IgD-negative memory B cell (primary cell): ENCODE data around the gene GABBR2. TPM values are rescaled to one million over a fixed set of nuclear protein-coding genes. Genes with fewer than 3 reads are reported as not detected.
"Not testable (repeated sequence)": the region's sequence is repeated elsewhere in the genome, so short reads cannot be mapped to it uniquely, and the experiment has no call there.

Experiments used
- H3K27ac Mint-ChIP-seq, 3 donors: one replicate each; pipeline ENCODE4 v1.8.0; 2020 to 2022; ENCODE audit warnings: mild to moderate bottlenecking in 3 of 3, mixed read lengths in 3 of 3, moderate library complexity in 1 of 3
- H3K27me3 Mint-ChIP-seq: one replicate; pipeline ENCODE4 v1.8.0; 2021; ENCODE audit warnings: mixed read lengths
- H3K36me3 Mint-ChIP-seq: one replicate; pipeline ENCODE4 v1.8.0; 2020; ENCODE audit warnings: mild to moderate bottlenecking, mixed read lengths
- H3K4me1 Mint-ChIP-seq, 3 donors: one replicate each; pipeline ENCODE4 v1.8.0; 2020 to 2022; ENCODE audit warnings: mixed read lengths in 3 of 3, mild to moderate bottlenecking in 1 of 3
- H3K4me3 Mint-ChIP-seq, 4 donors: one replicate each; pipeline ENCODE4 v1.8.0; 2020 to 2022; ENCODE audit warnings: mild to moderate bottlenecking in 4 of 4, mixed read lengths in 4 of 4, moderate library complexity in 3 of 4
- H3K9me3 Mint-ChIP-seq, 3 donors: one replicate each; pipeline ENCODE4 v1.8.0; 2020 to 2021; ENCODE audit warnings: mixed read lengths in 3 of 3, mild to moderate bottlenecking in 1 of 3
- polyA plus RNA-seq: library from polyadenylated mRNA; unstranded; fragments of 300-500 nt; fragmentation: Illumina TruSeq; gene quantifications from one replicate; pipeline ENCODE4 v1.2.3, GENCODE V29; 2021

The GABBR2 gene
- polyA plus RNA-seq, 1 donor from 2014 or later = not detected

DNA sequence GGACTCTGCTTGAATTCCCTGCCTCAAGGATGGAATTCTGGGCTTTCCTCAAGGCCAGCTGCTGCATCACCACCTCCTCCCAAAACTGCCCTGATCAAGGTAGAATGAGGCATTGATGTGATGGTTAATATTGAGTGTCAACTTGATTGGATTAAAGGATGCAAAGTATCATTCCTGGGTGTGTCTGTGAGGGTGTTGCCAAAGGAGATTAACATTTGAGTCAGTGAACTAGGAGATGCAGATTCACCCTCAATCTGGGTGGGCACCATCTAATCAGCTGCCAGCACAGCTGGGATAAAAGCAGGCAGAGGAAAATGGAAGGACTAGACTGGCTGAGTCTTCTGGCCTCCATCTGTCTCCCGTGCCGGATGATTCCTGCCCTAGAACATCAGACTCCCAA lies 23.9 kb downstream of the GABBR2 start:
- peak overlapping the region in 1 of 4 donors; percentile 49 for H3K4me3 Mint-ChIP-seq
- not testable (repeated sequence) for H3K27ac Mint-ChIP-seq, H3K36me3 Mint-ChIP-seq, H3K9me3 Mint-ChIP-seq, H3K27me3 Mint-ChIP-seq, H3K4me1 Mint-ChIP-seq

DNA sequence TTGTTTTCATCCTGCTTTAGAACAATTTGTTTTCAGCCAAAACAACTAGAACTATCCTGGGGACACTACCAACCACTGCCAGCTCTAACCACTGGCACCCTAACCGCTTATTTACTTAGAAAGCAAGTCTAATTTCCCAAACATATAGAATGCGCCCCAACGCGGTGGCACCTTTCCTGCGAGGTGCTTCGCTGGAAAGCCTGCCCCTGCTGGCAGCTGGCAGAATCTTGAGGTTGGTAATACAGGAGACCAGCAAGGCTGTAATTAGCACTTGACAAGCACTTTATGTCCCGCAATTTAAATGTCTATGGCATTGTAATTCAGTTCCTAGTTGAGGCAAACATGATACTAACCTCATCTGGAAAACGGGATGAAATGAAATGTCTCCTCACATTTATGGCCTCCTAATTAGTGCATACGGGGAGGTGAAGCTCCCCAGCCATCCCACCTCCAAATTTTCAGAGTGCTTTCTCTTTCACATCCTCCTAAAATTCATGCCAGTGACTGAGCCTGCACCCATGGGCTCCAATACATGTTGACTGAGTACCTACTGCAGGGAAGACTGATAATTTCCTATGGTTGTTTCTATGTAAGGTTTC lies 30.4 kb downstream of the GABBR2 start:
- Mint-ChIP-seq H3K4me1 (no peaks in the 10 kb centered on the region), H3K27ac (no peak overlapping the region), H3K4me3 (no peak overlapping the region), H3K36me3 (no peaks in the 10 kb centered on the region), H3K9me3 (peaks cover 0 to 9% (median 0%) of the 10 kb centered on the region in 3 donors), H3K27me3 (peaks cover 12% of the 10 kb centered on the region)

DNA sequence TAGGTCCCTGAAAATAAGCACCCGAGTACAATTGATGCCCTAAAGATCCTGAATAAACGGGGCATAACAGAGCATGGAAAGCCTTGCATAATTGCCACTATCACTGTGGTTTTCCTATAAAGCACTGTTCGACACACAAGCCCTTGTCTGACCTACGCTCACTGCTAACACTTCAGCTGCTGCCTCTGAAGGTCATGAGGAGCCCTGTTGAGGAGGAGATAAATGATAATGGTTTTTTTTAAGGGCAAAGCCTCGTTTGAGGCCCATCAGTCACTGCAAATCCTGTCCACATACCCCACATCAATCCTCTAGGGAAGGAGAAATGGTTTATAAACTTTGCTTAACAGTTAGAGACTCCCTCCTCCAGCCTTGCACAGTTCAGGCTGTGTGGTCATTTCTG lies 35.1 kb downstream of the GABBR2 start:
- H3K27me3 Mint-ChIP-seq = peaks cover 16% of the 10 kb centered on the region
- H3K36me3 Mint-ChIP-seq = no peaks in the 10 kb centered on the region
- no peaks in the 10 kb centered on the region for H3K4me1 Mint-ChIP-seq
- no peak overlapping the region for H3K4me3 Mint-ChIP-seq
- peaks cover 0 to 9% (median 2%) of the 10 kb centered on the region in 3 donors for H3K9me3 Mint-ChIP-seq
- H3K27ac Mint-ChIP-seq = no peak overlapping the region

DNA sequence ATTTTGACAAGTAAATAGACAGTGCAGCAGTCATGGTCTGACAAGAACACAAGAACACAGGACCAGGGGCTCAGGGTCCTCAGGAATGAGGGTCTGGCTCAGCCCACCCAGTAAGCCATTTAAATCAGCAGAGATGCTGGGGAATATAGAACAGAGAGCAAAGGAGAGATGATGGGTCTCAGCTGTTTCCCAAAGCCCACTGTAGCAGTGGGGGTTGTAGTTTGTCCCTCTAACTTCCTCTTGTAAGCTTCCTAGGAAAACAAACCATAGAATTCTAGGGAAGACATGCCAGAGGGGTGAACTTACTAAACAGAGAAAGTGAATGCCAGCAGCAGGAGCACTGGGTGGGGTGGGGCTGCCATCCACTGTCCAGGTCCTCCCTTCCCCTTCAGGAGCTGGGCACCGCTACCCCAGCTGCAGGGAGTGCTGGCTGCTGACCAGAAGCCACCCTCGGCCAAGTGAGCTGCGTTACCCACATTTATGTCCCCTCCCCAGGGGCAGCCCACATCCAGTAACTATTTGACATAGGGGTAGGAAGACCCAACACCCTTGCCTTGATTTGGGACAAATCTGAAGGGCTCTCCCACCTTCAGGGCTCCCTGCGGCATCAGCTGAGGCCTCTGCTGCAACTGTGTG lies 41.6 kb downstream of the GABBR2 start:
- Mint-ChIP-seq H3K27ac (no peak overlapping the region), H3K27me3 (peaks cover 7% of the 10 kb centered on the region)

DNA sequence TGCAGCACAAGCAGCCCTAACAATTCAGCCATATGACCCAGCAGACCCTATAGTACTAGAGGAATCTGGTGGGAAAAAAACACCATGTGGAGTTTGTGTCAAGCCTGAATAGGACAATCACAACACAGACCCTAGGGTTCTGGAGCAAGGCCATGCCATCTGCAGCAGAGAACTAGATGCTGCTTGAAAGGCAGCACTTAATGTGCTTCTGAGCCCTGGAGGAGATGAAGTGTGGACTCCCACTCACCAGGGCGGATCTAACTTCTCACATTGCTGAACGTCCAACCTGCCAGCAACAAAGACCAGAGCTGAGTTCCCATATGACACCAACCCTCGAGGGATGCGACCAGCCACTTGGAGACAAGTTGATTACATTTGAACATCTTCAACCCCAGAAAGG lies 43.2 kb downstream of the GABBR2 start:
- H3K4me1 Mint-ChIP-seq = no peaks in the 10 kb centered on the region

More for the DNA sequence above, 41.6 kb downstream of the GABBR2 start:
- no peaks in the 10 kb centered on the region for H3K4me1 Mint-ChIP-seq
- peaks cover 0 to 2% (median 2%) of the 10 kb centered on the region in 3 donors for H3K9me3 Mint-ChIP-seq
- H3K36me3 Mint-ChIP-seq = no peaks in the 10 kb centered on the region
- H3K4me3 Mint-ChIP-seq = no peak overlapping the region

DNA sequence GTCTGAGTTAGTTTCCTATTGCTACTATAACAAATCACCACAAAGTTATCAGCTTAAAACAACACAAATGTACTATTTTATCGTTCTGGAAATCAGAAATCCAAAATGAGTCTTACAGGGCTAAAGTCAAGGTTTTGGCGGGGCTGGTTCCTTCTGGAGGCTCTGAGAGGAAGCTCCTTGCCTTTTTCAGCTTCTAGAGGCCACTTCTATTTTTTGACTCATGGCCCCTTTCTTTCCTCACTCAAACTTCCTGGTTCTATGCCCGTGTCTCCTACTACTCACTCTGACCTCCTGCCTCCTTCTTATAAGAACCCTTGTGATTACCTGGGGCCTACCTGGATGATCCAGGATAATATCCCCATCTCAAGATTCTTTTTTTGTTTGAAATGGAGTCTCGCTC lies 48.2 kb downstream of the GABBR2 start:
- Mint-ChIP-seq H3K27ac (no peak overlapping the region), H3K36me3 (no peaks in the 10 kb centered on the region), H3K9me3 (peaks cover 0 to 2% (median 0%) of the 10 kb centered on the region in 3 donors), H3K4me1 (no peaks in the 10 kb centered on the region), H3K4me3 (no peak overlapping the region), H3K27me3 (peaks cover 1% of the 10 kb centered on the region)

More for the DNA sequence above, 43.2 kb downstream of the GABBR2 start:
- Mint-ChIP-seq H3K27me3 (peaks cover 3% of the 10 kb centered on the region), H3K27ac (no peak overlapping the region), H3K36me3 (no peaks in the 10 kb centered on the region), H3K4me3 (no peak overlapping the region), H3K9me3 (peaks cover 0 to 2% (median 2%) of the 10 kb centered on the region in 3 donors)

DNA sequence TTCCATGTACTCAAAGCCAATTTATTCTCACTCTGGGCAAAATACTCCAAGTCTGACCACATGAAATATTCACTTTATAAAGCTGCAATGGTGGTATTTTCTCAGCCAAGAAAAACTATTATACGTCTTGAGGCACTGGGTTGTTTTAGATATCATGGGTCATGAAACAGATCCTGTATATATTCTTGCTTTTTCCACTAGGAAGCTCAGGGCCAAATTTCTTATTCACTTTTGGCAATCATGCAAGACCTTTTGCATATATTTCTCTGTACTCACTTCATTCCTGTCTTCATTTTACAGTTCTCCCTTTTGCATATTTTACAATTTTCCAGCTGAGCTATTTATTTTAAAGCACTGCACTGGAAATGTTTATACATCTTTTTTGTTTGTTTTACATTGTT lies 49.8 kb downstream of the GABBR2 start:
- Mint-ChIP-seq H3K4me1 (no peaks in the 10 kb centered on the region), H3K9me3 (no peaks in the 10 kb centered on the region), H3K36me3 (no peaks in the 10 kb centered on the region), H3K4me3 (no peak overlapping the region), H3K27ac (no peak overlapping the region), H3K27me3 (peaks cover 1% of the 10 kb centered on the region)

DNA sequence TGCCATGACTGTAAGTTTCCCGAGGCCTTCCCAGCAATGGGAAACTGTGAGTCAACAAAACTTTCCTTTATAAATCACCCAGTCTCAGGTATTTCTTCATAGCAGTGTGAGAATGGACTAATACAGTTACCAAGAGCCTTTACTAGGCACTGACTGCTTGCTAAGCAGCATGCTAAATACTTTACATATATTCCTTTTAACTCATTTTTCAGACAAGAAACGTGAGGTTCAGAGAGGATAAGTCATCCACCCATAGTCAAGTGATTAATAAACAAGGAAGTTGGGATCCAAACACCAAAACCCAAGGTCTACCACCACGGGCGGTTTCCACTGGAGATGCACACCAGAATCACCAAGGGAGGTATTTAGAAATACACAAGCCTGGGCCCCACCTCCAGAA lies 50.8 kb downstream of the GABBR2 start:
- H3K36me3 Mint-ChIP-seq = no peaks in the 10 kb centered on the region
- no peak overlapping the region for H3K27ac Mint-ChIP-seq
- H3K4me1 Mint-ChIP-seq = no peaks in the 10 kb centered on the region
- H3K4me3 Mint-ChIP-seq = no peak overlapping the region
- no peaks in the 10 kb centered on the region for H3K9me3 Mint-ChIP-seq
- peaks cover 1% of the 10 kb centered on the region for H3K27me3 Mint-ChIP-seq

DNA sequence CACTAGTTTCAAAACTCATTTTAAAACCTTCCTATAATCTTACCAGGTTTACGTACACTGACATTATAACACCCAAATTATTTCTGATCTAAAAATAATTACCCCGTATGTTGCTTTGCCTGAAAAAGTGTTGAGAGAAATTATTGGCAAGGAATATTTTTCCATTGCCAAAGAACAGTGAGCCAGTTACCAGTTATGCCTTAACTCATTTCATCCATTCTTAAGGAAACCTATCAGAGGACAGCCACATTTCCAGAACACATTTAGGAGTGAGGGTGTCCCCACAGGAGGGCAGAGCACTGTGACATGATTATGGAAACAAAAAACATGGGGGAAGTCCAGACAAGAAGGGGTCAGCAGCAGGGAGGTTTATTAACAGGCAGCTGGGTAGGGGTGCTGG lies 52.2 kb downstream of the GABBR2 start:
- Mint-ChIP-seq H3K27ac (no peak overlapping the region), H3K4me3 (no peak overlapping the region), H3K36me3 (no peaks in the 10 kb centered on the region), H3K27me3 (no peaks in the 10 kb centered on the region), H3K4me1 (no peaks in the 10 kb centered on the region), H3K9me3 (no peaks in the 10 kb centered on the region)

DNA sequence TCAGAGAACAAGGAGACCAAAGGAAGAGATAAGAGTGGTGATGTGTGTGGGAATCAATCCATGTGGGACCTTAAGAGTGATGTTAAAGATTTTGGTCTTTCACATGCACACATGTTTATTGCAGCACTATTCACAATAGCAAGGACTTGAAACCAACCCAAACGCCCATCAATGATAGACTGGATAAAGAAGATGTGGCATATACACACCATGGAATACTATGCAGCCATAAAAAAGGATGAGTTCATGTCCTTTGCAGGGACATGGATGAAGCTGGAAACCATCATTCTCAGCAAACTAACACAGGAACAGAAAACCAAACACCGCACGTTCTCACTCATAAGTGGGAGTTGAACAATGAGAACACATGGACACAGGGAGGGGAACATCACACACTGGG lies 53.3 kb downstream of the GABBR2 start:
- H3K4me1 Mint-ChIP-seq, H3K9me3 Mint-ChIP-seq, H3K4me3 Mint-ChIP-seq, H3K27me3 Mint-ChIP-seq, H3K27ac Mint-ChIP-seq, H3K36me3 Mint-ChIP-seq: not testable (repeated sequence)

DNA sequence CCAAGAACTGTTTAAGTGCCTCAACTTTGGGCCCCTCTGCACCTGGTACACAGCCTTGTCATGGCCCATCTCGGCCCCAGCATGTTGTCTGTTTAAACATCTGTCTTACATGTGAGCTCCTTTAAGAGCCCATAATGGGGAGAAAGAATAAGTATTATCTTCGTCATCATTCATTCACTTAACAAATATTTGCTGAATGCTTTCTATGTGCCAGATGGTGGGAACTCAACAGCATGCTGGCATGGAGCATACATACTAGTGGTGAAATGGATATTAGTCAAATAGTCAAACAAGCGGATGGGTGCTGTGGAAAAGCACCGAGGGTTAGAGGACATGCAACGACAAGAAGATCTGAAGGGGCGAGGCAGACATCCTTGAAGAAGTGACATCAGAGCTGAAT lies 54.5 kb downstream of the GABBR2 start:
- no peaks in the 10 kb centered on the region for H3K36me3 Mint-ChIP-seq
- H3K27me3 Mint-ChIP-seq = peaks cover 5% of the 10 kb centered on the region
- no peaks in the 10 kb centered on the region for H3K4me1 Mint-ChIP-seq
- H3K9me3 Mint-ChIP-seq = no peaks in the 10 kb centered on the region
- H3K4me3 Mint-ChIP-seq = no peak overlapping the region
- no peak overlapping the region for H3K27ac Mint-ChIP-seq

DNA sequence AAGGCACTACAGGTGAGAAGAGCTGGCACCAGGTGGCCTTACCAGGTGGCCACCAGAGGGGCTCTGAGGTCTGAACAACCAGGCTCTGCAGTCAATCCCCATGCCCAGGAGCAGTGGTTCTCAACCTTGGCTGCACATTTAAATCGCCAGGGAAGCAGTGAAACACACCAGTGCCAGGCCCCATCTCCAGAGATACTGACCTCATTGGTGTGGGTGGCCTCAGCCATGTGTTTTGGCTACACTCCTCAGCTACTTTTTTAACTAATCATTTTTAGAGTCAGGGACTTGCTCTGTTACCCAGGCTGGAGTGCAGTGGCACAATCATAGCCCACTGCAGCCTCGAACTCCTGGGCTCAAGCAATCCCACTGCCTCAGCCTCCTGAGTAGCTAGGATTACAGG lies 56.0 kb downstream of the GABBR2 start:
- Mint-ChIP-seq H3K4me3 (no peak overlapping the region), H3K27ac (no peak overlapping the region), H3K27me3 (peaks cover 5% of the 10 kb centered on the region), H3K9me3 (no peaks in the 10 kb centered on the region), H3K4me1 (no peaks in the 10 kb centered on the region), H3K36me3 (no peaks in the 10 kb centered on the region)

DNA sequence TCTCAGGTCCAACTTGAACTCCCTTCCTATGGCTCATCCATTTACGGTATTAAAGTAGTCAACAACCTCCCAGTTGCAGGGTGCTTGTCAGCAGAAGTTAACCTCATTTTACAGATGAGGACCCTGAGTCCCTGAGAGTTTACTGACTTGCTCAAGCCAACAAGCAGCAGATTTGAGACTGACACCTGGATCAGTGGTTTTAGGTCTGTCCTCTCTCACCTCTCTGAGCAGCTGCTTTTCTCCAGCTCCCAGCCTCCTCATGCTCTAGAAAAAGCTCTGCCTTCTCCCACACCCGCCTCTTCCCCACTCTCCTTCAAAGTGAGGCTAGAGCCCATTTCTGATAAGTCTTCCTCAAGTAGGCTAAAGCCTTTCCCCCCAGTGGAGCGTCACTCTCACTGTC lies 56.4 kb downstream of the GABBR2 start:
- Mint-ChIP-seq H3K4me1 (no peaks in the 10 kb centered on the region), H3K4me3 (no peak overlapping the region), H3K36me3 (no peaks in the 10 kb centered on the region), H3K27me3 (peaks cover 5% of the 10 kb centered on the region), H3K27ac (no peak overlapping the region), H3K9me3 (no peaks in the 10 kb centered on the region)

DNA sequence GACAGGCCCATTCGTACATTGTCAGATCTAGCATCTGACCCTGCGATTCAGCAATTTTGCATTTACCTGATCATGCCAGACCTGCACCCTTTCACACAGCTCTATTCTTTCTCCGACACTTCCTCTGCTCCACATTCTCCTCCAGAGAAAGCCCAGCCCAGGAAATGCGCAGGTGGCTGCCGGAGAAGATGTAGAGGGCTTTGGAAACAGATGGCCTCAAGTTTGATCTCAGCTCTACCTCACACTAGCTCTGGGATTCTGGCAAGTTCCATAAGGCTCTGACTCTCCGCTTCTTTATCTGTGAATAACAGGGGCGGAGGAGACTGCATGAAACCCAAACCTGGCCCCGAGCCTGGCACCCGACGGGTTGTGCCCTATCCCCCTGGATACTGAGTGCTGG lies 61.5 kb downstream of the GABBR2 start:
- Mint-ChIP-seq H3K4me1 (no peaks in the 10 kb centered on the region), H3K27ac (no peak overlapping the region), H3K27me3 (peaks cover 17% of the 10 kb centered on the region), H3K36me3 (no peaks in the 10 kb centered on the region), H3K4me3 (no peak overlapping the region), H3K9me3 (peaks cover 0 to 2% (median 0%) of the 10 kb centered on the region in 3 donors)

DNA sequence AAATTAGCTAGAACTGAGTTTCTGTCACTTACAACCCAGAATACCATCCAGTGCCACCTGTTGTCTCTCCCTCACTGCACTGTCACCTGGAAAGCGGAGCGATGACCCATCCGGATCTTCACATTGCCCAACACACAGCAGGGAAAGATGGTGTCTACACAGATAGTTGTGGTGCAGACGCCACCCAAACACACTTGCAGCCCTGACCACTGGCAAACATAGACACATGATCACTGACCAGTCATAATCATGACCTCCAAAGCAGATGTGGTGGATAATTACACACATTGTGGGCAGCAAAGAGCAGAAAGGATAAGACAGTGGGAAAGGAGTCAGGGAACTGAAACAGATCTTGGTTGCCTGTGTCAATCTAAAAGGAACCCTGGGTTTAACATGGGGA lies 64.7 kb downstream of the GABBR2 start:
- no peaks in the 10 kb centered on the region for H3K4me1 Mint-ChIP-seq
- H3K4me3 Mint-ChIP-seq = no peak overlapping the region
- H3K36me3 Mint-ChIP-seq = no peaks in the 10 kb centered on the region
- H3K27me3 Mint-ChIP-seq = peaks cover 20% of the 10 kb centered on the region
- no peak overlapping the region for H3K27ac Mint-ChIP-seq
- H3K9me3 Mint-ChIP-seq = peaks cover 0 to 2% (median 0%) of the 10 kb centered on the region in 3 donors

DNA sequence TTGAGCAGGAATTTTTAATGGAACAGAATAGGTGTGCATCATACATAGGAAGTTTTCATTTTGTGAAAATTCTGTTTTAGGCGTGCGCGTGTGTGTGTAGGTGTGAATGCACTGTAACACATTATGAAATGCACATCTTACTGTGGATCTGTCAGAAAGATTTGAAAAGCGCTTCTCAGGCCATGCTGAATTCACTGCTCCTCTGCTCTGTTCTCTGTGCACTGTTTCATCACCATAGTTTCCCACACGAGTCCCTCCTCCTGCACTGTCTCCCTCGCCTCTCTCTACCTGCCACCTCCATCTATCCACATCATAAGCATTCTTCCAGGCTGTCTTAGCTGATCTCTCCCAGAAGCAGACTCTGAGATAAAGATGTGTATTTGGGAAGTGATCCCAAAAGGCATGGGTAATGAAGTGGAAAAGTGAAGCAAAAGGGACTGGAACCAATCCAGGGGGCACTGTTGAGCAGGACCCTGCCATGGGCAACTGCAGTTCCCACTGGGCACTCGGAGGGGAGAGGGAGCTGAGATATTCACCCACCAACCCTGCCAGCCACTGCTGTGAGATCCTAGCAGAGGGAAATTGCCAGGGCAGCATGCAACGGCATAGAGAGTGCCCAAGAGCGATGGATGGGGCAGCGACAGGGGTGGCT lies 65.9 kb downstream of the GABBR2 start:
- peaks cover 20% of the 10 kb centered on the region for H3K27me3 Mint-ChIP-seq

More for the DNA sequence above, 65.9 kb downstream of the GABBR2 start:
- Mint-ChIP-seq H3K27ac (no peak overlapping the region), H3K36me3 (no peaks in the 10 kb centered on the region), H3K4me3 (no peak overlapping the region), H3K9me3 (peaks cover 0 to 2% (median 0%) of the 10 kb centered on the region in 3 donors), H3K4me1 (no peaks in the 10 kb centered on the region)
